ENCODE results near the gene ZNF800.

DNA sequence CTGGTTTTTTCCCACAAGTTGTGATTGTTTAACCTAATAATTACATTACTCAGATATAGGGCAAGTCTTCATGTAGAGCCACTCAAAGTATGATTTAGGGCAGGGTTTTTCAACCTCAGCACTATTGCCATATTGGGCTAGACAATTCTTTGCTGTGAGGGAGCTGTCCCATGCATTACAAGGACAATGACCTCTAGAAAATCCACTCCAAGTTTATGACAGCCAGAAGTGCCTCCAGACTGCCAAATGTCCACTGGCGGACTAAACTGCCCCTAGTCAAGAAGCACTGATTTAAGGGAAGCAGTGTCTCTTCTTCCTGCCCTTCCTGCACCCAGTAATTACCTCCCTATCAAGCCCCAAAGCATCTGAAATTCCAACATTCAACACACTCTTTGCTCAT, 54.4 kb downstream of the ZNF800 start:
- TF ChIP-seq, protein P1, sequence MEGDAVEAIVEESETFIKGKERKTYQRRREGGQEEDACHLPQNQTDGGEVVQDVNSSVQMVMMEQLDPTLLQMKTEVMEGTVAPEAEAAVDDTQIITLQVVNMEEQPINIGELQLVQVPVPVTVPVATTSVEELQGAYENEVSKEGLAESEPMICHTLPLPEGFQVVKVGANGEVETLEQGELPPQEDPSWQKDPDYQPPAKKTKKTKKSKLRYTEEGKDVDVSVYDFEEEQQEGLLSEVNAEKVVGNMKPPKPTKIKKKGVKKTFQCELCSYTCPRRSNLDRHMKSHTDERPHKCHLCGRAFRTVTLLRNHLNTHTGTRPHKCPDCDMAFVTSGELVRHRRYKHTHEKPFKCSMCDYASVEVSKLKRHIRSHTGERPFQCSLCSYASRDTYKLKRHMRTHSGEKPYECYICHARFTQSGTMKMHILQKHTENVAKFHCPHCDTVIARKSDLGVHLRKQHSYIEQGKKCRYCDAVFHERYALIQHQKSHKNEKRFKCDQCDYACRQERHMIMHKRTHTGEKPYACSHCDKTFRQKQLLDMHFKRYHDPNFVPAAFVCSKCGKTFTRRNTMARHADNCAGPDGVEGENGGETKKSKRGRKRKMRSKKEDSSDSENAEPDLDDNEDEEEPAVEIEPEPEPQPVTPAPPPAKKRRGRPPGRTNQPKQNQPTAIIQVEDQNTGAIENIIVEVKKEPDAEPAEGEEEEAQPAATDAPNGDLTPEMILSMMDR (optimal IDR thresholded peaks at IDR 0.05 in 1 of 3, IDR thresholded peaks at IDR 0.05 in 1 of 3, conservative IDR thresholded peaks at IDR 0.05 in 1 of 3; ENCODE audit: extremely low read depth in 1 of 3, insufficient read depth in 2 of 3, low read length in 3 of 3) = no peak
- no peak for TF ChIP-seq EZH2 (IDR thresholded peaks at IDR 0.05; ENCODE audit: low read length)
